ENCODE results near the gene VPS13C. TPM values are rescaled to one million over a fixed set of nuclear protein-coding genes. Genes with fewer than 3 reads are reported as not detected.

The VPS13C gene
- 53.7 and 61.3 TPM in 2 replicates for total RNA-seq (ENCODE audit: low replicate concordance)

GRCh38 chr15:62060113-62060895 lies at the start of gene VPS13C:
Gene VPS13C (minus strand): TSS chr15:62060447. CDS start chr15:62060374, 73 bp downstream.

GRCh38 chr15:62066663-62067447 lies 6.6 kb upstream of the VPS13C start, which contains the start of gene C2CD4A:
Gene C2CD4A (plus strand): TSS chr15:62066977. CDS start chr15:62067614, 637 bp downstream.

Other genes starting within 250 kb of the VPS13C start
- gene C2CD4A, start 6.5 kb upstream of the VPS13C start, total RNA-seq (ENCODE audit: low replicate concordance) = 0.98 TPM in 1 of 2 replicates, not detected in the other
- 0.12 and 0.68 TPM in 2 replicates for gene C2CD4B, start 104.8 kb upstream of the VPS13C start, total RNA-seq (ENCODE audit: low replicate concordance)

Data from smooth muscle cell of the coronary artery (primary cell).